OCI-LY3 (cell line): ENCODE measurements around the gene SUPT16H.

ENCODE experiments used
- H2AFZ ChIP-seq: fragments of 200-600, 300-600 bp; shearing (Covaris generic); 2 replicates; pipeline ENCODE4 v1.6.0; 2014; ENCODE audit warnings: antibody characterized with exemption, low read depth, low read length
- H3K27ac ChIP-seq: fragments of 200-600, 300-600 bp; sonication (generic); 2 replicates; pipeline ENCODE4 v1.5.1; 2014; ENCODE audit warnings: mild to moderate bottlenecking, low read length, moderate library complexity, mixed read lengths
- H3K27me3 ChIP-seq: fragments of 200-600, 300-600 bp; sonication (generic); 2 replicates; pipeline ENCODE4 v1.6.1; 2014; ENCODE audit warnings: low read depth, low read length, mixed read lengths
- H3K36me3 ChIP-seq: fragments of 200-600, 300-600 bp; sonication (generic); replicated peaks from 2 replicates; pipeline ENCODE3; 2014; ENCODE audit warnings: low read depth, low read length, mixed read lengths
- H3K4me1 ChIP-seq: fragments of 300-600, 200-600 bp; sonication (generic); 2 replicates; pipeline ENCODE4 v1.6.1; 2014; ENCODE audit warnings: low read length, mixed read lengths
- H3K4me2 ChIP-seq: fragments of 200-600, 300-600 bp; sonication (generic); 2 replicates; pipeline ENCODE4 v1.6.1; 2014; ENCODE audit warnings: low read length, mixed read lengths
- H3K4me3 ChIP-seq: fragments of 300-600, 200-600 bp; sonication (generic); 2 replicates; pipeline ENCODE4 v1.5.1; 2014; ENCODE audit warnings: antibody characterized with exemption, mild to moderate bottlenecking, low read length, moderate library complexity
- H3K79me2 ChIP-seq: fragments of 300-600, 200-600 bp; shearing (Covaris generic); 2 replicates; pipeline ENCODE4 v1.6.1; 2014; ENCODE audit warnings: mild to moderate bottlenecking, low read length, mixed read lengths
- H3K9ac ChIP-seq: fragments of 300-600, 200-600 bp; shearing (Covaris generic); 2 replicates; pipeline ENCODE4 v1.6.0; 2014; ENCODE audit warnings: mild to moderate bottlenecking, low read length, moderate library complexity
- H3K9me3 ChIP-seq: fragments of 200-600, 300-600 bp; shearing (Covaris generic); 2 replicates; pipeline ENCODE4 v1.6.1; 2014; ENCODE audit warnings: low read length, mixed read lengths; ENCODE audit not compliant: insufficient read depth
- H4K20me1 ChIP-seq: fragments of 200-600, 300-600 bp; sonication (generic); 2 replicates; pipeline ENCODE4 v1.6.1; 2016; ENCODE audit warnings: low read length, mixed read lengths; ENCODE audit not compliant: insufficient read depth
- EZH2phosphoT487 ChIP-seq: fragments of 200-600 bp; shearing (Covaris generic); IDR thresholded peaks from 2 replicates; pipeline ENCODE4 v1.6.1; 2018; ENCODE audit warnings: antibody characterized with exemption, mixed run types, low read depth
- TF ChIP-seq, protein P1 (sequence below): fragments of 200-600, 300-600 bp; sonication (generic); IDR thresholded peaks from 2 replicates; pipeline ENCODE4 v1.5.1; 2014; ENCODE audit warnings: antibody characterized with exemption, low read length, low read depth

The SUPT16H gene

DNA sequence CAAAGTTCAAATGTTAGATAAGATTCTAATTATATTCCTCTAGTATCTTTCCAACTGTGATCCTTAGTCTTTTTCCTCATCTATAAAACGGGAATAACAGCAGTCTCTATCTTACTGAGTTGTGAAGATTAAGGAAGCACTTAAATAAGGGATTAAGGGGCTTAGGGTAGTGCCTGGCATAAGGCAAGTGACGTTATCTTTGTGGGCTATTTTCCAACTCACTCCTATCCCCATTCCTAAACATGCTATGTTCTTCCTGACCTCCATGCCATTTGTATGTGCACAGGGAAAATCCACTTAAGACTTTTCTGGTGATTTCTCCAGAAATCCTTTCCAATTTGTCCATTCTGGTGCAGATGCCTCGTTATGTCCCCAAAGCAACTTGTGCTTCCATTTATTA is 33.3 kb downstream of the SUPT16H start:
- Histone ChIP-seq H3K36me3 (peaks cover 41% of the 10 kb centered on the region), H2AFZ (no peak overlapping the region), H3K27me3 (no peaks in the 10 kb centered on the region), H3K4me2 (no peak overlapping the region), H3K4me1 (peaks cover 11% of the 10 kb centered on the region), H3K4me3 (no peak overlapping the region), H3K9ac (no peak overlapping the region), H3K9me3 (no peaks in the 10 kb centered on the region), H3K79me2 (no peaks in the 10 kb centered on the region), H3K27ac (no peak overlapping the region), H4K20me1 (no peaks in the 10 kb centered on the region)
- TF ChIP-seq, protein P1, sequence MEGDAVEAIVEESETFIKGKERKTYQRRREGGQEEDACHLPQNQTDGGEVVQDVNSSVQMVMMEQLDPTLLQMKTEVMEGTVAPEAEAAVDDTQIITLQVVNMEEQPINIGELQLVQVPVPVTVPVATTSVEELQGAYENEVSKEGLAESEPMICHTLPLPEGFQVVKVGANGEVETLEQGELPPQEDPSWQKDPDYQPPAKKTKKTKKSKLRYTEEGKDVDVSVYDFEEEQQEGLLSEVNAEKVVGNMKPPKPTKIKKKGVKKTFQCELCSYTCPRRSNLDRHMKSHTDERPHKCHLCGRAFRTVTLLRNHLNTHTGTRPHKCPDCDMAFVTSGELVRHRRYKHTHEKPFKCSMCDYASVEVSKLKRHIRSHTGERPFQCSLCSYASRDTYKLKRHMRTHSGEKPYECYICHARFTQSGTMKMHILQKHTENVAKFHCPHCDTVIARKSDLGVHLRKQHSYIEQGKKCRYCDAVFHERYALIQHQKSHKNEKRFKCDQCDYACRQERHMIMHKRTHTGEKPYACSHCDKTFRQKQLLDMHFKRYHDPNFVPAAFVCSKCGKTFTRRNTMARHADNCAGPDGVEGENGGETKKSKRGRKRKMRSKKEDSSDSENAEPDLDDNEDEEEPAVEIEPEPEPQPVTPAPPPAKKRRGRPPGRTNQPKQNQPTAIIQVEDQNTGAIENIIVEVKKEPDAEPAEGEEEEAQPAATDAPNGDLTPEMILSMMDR: no peak
- no peak for TF ChIP-seq EZH2phosphoT487

- Histone ChIP-seq H3K27ac (no peak overlapping the region), H3K9ac (no peak overlapping the region), H3K27me3 (no peaks in the 10 kb centered on the region), H3K4me2 (no peak overlapping the region), H3K9me3 (no peaks in the 10 kb centered on the region), H2AFZ (no peak overlapping the region), H3K79me2 (no peaks in the 10 kb centered on the region), H3K36me3 (peaks cover 18% of the 10 kb centered on the region), H3K4me1 (peaks cover 1% of the 10 kb centered on the region; the same call in 1 of the 2 replicates), H4K20me1 (no peaks in the 10 kb centered on the region), H3K4me3 (no peak overlapping the region)
- TF ChIP-seq EZH2phosphoT487: no peak
- TF ChIP-seq, protein P1: no peak
These were observed 36.6 kb downstream of the SUPT16H start for GRCh38 chr14:21347201-21347600.

DNA sequence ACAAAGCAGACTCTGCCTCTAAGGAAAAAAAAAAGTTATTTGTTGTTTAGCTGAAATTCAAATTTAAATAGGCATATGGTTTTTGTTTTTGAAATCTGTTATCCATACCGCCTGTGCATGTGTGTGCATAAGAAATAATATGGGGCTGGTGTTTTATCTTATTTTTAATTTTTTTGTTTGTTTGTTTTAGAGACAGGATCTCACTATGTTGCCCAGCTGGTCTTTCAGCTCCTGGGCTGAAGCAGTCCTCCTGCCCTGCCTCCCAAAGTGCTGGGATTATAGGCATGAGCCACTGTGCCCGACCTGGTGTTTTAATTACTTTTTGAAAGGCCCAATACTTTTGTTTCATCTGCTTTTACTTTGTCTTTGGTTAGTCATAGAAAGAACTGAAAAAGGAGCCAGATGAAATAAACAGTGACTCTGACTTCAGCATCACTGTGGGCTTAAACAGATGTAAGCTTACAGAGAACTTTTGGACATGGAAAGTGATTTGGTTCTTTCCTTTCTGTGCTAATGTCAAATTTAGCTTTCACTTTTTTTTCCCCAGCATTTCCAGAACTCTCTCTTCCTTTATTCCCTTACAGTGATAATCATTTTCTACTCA is 37.2 kb downstream of the SUPT16H start:
- Histone ChIP-seq H3K4me3 (no peak overlapping the region), H3K27ac (no peak overlapping the region), H3K36me3 (peaks cover 12% of the 10 kb centered on the region), H2AFZ (no peak overlapping the region), H3K9me3 (no peaks in the 10 kb centered on the region), H3K27me3 (no peaks in the 10 kb centered on the region), H3K4me2 (no peak overlapping the region), H3K4me1 (no peaks in the 10 kb centered on the region), H3K79me2 (no peaks in the 10 kb centered on the region), H3K9ac (no peak overlapping the region), H4K20me1 (no peaks in the 10 kb centered on the region)
- no peak for TF ChIP-seq EZH2phosphoT487
- TF ChIP-seq, protein P1: no peak

GRCh38 chr14:21343035-21343794 is 40.6 kb downstream of the SUPT16H start:
- TF ChIP-seq, protein P1: no peak
- no peak for TF ChIP-seq EZH2phosphoT487
- no peaks in the 10 kb centered on the region for H4K20me1 ChIP-seq
- H3K4me3 ChIP-seq: no peak overlapping the region
- no peaks in the 10 kb centered on the region for H3K4me1 ChIP-seq
- H3K79me2 ChIP-seq: no peaks in the 10 kb centered on the region
- no peaks in the 10 kb centered on the region for H3K9me3 ChIP-seq
- no peak overlapping the region for H3K27ac ChIP-seq
- H2AFZ ChIP-seq: no peak overlapping the region
- no peaks in the 10 kb centered on the region for H3K36me3 ChIP-seq
- no peaks in the 10 kb centered on the region for H3K27me3 ChIP-seq
- H3K4me2 ChIP-seq: no peak overlapping the region
- no peak overlapping the region for H3K9ac ChIP-seq
